Right lung (tissue), 5 donors: ENCODE results near the gene THUMPD2. TPM values are rescaled to one million over a fixed set of nuclear protein-coding genes. Genes with fewer than 3 reads are reported as not detected.

Experiments used
- DNase-seq, 2 donors: peaks; one replicate each; pipeline ENCODE4 v3.0.0-alpha.2; 2013
- polyA plus RNA-seq, 5 donors: library from polyadenylated mRNA; unstranded; fragments of 120-200 nt; gene quantifications; one replicate each; pipeline versions ENCODE4 v1.2.1 to v1.2.3, GENCODE V29; 2013; ENCODE audit warnings: inconsistent platforms in 1 of 5, low replicate concordance in 1 of 5; ENCODE audit not compliant: insufficient read length in 5 of 5, insufficient read depth in 1 of 5

The THUMPD2 gene
- polyA plus RNA-seq, 5 donors, result 26.0 to 38.1 (median 30.3) TPM

DNA sequence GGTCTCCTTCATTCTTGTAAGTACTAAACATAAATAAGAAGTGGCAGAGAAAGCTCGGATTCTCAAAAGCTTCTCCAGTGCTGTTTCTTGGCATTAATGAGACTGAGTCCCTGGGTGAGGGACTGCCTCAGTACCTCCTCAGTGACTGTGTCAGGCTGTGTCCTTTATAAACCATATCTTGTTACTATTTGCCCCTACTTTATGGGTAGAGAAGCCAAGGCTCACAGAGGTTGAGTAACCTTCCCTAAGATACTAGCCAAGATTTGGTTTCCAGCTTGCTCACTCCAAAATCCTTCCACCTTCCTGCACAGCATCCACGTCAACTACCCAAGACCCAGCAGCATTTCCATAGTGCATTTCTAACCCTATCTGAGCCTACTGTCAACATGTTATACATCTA is 55.6 kb downstream of the THUMPD2 start:
- DNase-seq, result no peak

DNA sequence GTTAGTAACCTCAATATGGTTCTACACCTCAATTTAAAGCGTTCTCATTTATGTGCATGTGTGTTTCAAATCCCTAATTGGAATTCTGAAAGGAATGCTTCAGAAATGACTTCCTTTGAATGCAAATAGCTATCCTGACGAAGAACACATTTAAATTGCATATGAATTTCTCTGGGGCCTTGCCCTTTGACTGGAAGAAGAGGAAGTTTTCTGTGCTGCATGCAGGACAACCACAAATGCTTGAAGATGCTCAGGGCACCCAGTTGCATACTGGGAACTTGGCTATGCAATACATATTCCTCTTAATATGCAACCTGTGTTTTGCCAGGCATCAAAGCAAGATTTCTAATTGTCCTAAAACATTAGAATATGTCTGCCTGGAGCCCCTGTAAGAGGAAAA is 58.1 kb downstream of the THUMPD2 start:
- DNase-seq, result no peak

DNA sequence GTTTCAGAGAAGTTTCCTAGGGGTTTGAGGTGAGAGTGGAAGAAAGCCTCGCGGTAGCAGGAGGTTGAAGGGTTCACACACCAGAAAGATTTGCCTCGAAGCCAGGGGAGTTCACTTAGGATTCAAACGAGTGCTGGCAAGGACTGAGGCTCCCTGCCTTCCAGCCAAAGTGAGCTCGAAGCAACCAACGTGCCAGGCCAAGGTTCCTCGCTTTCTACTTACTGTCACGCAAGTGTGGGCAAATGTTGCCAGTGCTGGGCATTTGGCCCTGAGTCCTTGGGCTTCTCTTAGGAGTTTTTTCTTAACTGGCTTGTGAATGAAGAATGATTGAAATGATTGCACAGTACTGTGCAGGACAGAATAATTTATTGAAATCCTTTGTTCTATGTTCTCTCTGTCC is 59.7 kb downstream of the THUMPD2 start:
- DNase-seq, result no peak

DNA sequence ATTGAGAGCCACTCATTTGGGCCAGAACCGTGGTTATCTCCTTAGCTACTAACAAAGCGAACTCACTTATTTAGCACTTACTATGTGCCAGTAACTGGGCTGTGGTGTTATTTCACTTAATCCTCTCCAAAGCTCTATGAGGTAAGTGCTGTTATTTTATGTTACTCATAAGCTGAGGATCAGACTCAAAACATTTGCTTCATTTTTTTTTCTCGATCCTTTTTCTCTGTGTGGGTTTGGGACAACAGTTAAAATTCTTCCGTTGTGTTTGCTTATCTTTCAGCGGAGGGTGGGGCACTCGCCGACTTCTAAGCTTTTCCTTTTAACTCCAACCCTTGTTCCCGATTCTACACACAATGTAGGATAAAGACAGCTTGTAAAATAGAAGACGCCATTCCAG is 60.6 kb downstream of the THUMPD2 start:
- DNase-seq, result no peak

DNA sequence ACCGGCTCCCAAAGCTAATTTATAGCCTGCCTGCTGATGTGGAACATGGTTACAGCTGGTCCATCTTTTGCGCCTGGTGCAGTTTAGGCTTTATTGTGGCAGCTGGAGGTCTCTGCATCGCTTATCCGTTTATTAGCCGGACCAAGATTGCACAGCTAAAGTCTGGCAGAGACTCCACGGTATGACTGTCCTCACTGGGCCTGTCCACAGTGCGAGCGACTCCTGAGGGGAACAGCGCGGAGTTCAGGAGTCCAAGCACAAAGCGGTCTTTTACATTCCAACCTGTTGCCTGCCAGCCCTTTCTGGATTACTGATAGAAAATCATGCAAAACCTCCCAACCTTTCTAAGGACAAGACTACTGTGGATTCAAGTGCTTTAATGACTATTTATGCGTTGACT is 62.0 kb downstream of the THUMPD2 start:
- no peak for DNase-seq

DNA sequence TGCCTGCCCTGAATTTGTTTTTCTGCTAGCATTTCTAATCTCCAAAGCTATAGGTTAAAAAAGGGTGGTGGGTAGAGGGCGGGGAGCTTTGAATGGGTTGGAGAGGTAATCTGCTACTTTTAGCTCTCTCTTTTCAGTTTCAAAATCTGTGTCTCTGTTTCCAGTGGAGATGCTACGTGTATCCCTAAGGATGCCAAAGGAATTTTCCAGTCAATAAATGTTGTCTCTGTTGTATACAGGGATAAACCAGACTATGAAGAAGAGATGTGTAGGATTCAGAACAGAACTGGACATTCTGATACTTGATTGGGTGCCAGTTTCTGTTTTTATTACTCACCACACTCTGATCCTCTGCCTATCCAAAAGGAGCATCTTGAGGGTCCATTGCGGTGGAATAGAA is 63.2 kb downstream of the THUMPD2 start:
- DNase-seq, result no peak

DNA sequence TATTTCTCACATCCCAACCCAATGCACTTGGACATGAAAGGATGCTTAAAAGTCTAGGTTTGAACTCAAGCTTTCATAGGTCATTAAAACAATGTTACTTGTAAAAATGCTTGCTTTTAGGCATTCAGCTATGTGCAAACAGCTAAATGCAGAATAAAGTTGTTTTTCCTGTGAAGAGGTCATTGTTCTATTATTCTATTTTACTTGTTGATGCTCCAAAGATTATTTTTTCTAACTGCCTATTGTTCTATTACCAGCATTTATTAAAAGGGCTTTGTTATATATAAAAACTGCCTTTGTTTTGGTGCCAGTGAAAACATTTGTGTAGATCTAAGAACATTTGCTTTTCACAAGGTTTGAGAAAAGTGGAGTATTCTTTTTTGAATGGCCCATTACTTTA is 64.0 kb downstream of the THUMPD2 start:
- DNase-seq, result no peak

DNA sequence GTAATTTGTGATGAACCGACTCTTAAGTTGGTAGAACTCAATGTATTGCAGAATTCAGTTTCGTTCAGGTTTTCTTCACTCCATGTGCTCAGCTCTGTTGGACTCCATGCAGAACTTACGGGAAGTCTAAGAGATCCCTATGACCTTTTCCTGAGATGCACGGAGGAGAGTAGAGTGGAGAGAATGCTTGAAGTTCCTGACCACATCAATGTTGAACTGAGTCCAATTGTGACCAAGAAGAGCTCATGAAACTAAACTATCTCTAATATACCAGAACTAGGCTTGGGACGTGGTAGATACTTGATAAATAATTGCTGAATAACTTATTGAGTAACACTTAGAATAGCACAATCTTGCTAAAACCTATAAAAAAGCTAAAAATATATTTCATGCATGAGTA is 66.1 kb downstream of the THUMPD2 start:
- no peak for DNase-seq

DNA sequence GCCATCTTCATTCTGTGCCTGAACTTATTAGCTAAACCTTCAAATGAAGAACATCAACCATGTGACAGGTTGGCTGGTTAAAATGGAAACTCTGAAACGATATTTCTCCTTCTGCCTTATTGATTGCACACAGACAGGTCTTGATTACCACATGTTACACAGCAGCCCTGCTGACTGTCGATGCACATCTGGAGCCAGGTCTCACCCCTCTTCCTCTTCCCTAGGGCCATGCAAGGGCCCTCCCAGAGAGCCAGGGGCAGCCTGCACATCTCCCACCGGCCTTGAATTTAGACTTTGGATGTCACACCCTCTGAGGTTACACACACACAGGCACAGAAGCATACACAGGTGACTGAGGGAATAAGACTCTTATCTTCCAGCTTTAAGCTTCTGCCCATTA is 68.3 kb downstream of the THUMPD2 start:
- no peak for DNase-seq

DNA sequence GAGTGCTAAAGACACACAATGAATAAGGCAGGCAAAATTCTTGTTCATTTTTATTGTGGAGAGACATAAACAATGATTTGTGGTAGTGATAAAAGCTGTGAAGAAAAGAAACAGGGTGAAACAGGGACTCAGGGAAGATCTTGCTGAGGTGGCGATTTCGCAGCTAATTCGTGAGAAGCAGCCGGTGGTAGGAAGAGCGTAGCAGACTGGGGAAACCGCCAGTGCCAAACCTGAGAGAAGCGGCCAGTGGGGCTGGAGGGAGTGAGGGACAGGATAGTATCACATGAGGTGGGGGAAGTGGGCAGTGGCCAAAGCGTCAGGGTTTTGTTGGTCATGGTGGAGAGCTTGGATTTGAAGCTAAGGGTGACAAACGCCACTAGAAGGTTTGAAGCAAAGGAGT is 71.1 kb downstream of the THUMPD2 start:
- no peak for DNase-seq

DNA sequence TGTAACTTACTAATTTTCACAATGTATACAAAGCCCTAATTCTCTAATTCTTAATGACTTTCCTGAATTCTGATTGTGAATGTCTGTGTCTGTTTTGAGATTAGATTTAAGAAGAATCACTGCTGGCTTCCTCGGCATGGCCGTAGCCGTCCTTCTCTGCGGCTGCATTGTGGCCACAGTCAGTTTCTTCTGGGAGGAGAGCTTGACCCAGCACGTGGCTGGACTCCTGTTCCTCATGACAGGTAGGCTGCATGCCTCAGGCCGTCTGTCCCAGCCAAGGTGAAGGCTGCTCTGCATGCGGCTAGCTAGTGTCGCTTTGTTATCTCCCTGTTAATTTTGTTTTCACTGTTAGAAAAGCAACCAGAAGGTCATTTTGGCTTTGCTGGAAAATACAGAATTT is 72.1 kb downstream of the THUMPD2 start:
- no peak for DNase-seq

DNA sequence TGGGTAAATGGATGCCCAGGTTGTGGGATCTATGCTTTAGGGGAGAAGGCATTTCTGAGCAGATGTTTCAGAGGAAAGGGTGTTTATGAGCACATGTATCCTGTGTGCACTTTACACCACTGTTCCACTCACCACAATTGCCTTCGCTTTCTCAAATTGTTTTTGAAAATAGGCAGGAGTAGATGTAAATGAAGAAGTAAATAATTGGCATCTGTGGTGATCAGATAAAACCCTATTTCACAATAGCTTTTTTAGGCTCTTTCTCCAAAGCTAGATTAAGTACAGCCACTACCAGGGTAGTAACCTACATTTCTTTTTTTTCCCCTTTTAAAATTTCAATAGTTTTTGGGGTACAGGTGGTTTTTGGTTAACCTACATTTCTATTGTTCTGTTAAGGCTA is 72.7 kb downstream of the THUMPD2 start:
- DNase-seq, result no peak

DNA sequence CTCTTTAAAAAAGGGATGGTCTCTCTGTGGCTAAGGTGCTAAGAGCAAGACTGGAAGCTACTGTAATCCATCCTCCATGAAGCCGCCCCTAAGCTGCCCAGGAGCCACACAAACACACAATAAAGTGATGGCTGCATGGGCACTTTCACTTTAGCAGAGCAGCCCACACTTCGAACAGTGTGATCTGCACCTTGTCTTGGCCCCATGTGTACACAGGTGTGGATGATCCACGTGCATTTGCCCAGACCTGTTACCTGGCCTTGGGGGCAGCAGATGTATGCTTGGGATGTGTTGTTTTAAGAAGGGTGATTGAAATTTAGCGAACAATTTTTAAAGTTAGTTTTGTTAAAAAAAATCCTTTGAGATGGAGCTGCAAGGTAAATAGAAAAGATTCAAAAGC is 73.4 kb downstream of the THUMPD2 start:
- DNase-seq, result no peak

DNA sequence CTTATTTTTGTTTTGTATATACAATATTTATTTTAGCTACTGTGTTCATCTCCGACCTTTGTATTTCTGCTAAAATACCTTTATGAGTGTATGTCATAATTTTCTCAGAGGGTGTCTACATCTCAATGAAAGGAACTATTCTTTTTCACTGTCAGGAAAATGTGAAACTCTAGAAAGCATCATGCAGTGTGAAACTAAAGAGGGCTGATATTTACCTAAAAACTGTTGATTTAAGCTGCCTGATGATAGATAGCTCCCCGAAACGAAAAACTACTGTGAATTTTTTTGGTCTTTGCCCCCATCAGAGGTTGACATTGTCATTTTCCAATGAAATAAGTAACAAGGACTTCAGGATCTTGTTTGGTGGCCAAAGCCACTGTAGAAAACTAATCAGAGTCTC is 74.5 kb downstream of the THUMPD2 start:
- no peak for DNase-seq

DNA sequence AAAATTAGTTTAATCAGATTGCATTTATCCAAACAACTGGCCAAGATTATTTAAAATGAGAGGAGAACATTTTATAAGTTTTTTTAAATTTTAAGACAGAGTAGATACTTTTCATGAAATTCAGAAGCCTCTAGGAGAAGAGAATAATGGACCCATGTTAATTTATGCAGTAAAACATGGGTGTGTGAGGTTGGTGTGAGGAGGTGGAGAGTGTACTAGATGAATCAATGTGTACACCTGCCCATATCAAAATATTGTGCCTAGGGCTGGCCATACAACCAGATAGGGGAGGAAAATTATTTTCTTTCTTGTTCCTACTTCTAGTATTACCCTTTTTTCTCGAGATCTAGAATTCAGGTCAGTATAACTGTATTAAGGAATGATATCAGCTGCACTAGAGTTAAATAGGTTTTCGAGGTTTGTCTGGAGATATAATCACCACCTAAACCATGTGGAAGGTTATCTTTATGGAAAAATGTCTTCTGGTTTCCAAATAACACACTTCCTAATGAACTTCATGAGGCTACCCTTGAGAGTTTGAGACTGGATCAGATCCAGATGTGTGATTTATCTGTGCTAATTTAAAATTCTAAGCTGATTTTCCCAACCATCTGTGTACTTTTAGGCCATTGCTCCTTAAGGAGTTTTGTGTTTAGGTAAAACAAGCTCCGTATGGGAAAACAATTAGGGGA is 75.7 kb downstream of the THUMPD2 start:
- no peak for DNase-seq

DNA sequence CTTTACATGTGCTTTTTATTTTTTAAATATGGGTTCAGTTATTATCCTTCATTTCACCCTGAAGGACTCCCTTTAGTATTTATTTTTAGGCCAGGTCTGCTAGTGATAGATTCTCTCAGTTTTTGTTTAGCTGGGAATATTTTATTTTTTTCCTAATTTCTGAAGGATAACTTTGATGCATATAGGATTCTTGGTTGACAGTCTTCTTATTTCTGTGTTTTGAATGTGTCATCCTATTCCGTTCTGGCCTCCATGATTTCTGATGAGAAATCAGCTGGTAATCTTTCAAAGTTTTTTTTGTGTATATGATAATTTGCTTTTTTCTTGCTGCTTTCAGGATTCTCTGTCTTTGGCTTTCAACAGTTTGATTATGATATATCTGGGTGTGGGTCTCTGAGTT is 77.9 kb downstream of the THUMPD2 start:
- DNase-seq, result no peak

DNA sequence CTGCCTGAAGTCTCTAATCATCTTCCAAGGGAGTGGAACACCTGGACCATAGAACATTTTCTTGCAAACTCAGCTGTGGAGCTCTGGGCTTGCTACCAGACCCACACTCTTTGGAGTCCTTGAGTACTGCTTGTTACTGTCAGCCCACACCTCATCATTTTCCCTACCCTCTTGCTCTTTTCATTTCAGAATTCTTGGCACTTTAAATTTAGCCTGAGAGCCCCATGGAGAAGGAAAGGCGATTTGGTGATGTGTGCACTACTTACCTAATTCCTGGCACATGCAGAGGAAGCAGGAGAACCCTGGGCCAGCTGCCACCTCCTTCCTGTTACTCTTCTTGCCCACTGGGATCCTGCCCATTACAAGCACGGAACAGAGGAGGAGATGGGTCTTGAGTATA is 81.6 kb downstream of the THUMPD2 start:
- peak; percentile 71 to 81 for DNase-seq

DNA sequence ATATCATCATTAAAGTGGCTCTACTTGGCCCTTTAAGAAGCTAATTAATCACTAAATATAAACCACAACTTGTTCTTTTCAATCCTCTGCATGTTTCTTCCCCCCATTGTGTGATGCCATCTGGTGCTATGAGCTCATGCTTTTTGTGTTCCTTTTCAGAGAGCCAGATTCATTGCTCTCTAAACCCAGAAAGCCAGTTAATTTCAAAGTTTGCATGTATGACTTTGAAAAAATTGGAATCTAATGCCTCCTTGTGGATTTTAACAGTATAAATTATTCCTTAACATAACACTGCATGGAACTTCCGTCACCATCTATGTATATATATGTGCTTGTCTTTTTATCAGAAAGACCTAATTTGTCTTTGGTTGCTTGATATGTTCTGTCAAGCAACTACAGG is 82.2 kb downstream of the THUMPD2 start:
- DNase-seq, result peak; percentile 47 to 59

DNA sequence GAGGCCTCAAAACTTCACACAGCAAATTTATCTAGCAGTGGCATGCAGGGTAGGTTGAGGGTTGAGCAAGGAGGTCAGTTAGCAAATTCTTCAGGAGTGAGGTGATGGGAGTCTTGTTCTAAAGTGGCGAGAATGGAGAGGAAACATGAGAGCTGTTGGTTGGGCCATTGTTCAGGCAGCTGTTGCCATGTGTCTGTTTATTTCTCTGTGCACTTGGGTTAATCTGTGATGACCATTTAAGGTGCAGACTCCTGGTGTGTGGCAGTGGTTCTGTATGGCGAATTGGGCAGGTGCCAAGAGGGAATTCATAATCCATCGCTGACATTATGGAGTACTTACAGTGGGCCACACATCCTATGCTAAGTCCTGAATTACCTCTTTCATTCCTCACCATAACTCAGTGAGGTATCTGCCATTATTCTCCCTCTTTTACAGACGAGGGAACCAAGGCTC is 82.9 kb downstream of the THUMPD2 start:
- DNase-seq, result peak; percentile 8 to 12

DNA sequence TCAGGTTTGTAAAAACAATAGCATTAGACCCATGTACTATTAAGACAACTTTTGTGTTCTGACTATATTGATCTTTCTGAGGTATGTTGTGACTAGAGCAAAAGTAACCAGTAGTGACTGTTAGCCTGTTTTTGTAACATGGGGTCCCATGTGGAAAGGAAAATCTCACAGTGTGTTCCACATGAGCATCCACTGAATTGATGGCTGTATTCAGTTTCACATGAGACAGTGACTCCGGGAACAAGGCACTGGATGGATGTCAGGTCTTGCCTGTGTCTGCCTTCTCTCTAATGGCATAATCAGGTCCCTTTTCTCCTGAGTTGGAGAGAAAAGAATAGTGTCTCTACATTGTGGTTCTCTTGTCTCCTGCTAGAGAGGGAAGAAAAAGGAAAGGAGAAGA is 85.8 kb downstream of the THUMPD2 start:
- no peak for DNase-seq

DNA sequence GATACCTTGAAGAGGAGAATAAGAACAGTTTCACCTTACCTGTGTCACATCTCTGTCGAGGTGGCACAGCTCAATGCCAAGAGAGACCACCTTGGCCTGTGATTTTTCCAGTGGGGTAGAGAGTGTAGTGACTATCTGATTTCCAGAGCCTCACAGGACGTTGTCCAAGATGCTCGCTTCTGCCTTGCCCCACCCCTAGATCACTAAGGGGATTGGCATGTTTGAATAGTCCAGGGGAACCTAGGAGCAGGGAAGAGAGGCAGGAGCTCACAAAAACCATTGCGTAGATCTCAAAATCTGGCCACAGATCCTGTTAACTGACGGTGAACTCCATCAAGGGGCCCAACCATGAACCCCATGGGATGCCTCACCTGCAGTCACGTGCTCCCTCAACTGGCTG is 89.2 kb downstream of the THUMPD2 start:
- no peak for DNase-seq

DNA sequence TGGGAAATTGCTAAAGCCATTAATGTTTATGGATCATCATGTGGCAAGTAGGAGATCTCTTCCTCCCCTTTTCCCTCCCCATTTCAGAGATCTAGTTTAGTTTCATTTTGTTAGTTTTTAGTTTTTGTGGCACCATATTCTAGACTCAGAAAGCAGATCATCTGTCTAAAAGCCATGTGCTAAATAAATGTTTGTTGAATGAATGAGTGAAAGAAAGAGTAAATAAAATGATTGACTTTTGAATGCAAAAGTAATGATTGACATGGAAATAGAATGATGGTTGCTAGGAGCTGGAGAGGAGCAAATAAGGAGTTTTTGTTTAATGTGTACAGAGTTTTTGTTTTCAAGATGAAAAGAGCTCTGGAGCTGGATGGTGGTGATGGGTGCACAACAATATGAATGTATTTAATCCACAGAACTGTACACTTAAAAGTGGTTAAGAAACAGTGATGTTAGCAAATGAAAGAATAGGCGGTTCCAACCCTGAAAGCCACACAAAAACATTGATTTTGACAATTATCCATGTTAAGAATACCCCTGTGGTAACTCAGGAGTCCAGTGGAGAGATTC is 89.7 kb downstream of the THUMPD2 start:
- DNase-seq, result no peak

DNA sequence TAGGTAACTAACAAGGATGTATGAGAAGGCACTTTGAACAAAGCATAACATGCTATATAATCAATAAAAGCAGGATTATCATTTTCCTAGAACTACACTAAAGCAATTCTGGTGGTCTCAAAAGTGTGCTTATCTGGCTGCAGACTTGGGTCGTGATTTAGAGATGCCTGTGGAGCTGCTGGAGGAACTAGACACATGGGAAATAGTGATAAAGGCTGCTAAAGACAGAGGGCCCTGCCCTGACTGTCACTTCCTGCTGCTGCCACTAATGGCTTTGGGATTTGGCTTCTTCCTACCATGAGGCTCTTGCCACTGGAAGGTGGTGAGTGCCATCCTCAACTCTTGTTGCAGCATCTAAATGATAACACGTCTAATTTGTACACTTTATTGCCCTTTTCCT is 90.9 kb downstream of the THUMPD2 start:
- no peak for DNase-seq

DNA sequence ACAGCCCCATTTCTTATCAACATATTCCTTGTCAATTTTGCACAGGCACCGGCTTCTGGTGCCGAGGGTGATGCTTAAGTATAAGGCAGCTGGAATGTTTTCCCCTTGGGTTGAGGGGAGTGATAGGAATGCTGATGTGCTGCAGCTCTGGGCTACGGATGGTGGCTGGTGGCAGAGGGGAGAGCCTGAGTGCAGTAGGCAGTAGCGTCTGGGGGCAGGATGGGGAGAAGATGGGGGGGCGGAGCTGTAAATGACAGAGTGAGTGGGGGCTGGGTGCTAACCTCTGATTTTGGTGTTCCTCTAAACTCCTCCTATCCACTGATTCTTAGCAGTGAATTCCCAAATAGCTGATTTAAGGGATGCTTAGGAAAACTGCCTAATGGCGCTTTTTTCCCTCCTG is 92.6 kb downstream of the THUMPD2 start:
- no peak for DNase-seq
